ENCODE measurements around the gene PKDCC.

- TF ChIP-seq CTCF (conservative IDR thresholded peaks at IDR 0.05; ENCODE audit: low read depth, low read length): no peak
- no peak for TF ChIP-seq EZH2 (IDR thresholded peaks at IDR 0.05; ENCODE audit: borderline replicate concordance, low read depth, low read length, poor library complexity, severe bottlenecking)
Measured at GRCh38 chr2:42071791-42072190, 24.0 kb downstream of the PKDCC start.
